GM23338 (cell line): ENCODE results near the gene DBF4B. TPM values are rescaled to one million over a fixed set of nuclear protein-coding genes. Genes with fewer than 3 reads are reported as not detected.

Source experiments
- ATAC-seq: fragments of 200-7000 bp; cut with Tn5 transposase; 3 replicates; pipeline ENCODE4 v1.9.1; 2020
- DNase-seq: peaks from one replicate; pipeline ENCODE4 v3.0.0-alpha.2; 2015; ENCODE audit warnings: low spot score
- H2AFZ ChIP-seq: fragments of 200-600 bp; sonication (generic); 2 replicates; pipeline ENCODE4 v1.8.0; 2016; ENCODE audit warnings: antibody characterized with exemption, mild to moderate bottlenecking, moderate library complexity
- H3F3A ChIP-seq: fragments of 200-600 bp; sonication (generic); replicated peaks from 2 replicates; pipeline ENCODE4 v1.8.0; 2017; ENCODE audit warnings: antibody characterized with exemption, mixed run types, low read depth
- H3K27ac ChIP-seq: fragments of 200-600 bp; sonication (generic); 2 replicates; pipeline ENCODE4 v1.6.1; 2016; ENCODE audit warnings: low read depth
- H3K27me3 ChIP-seq: fragments of 200-600 bp; sonication (generic); 2 replicates; pipeline ENCODE4 v1.8.0; 2016; ENCODE audit warnings: mild to moderate bottlenecking, mixed run types, moderate library complexity; ENCODE audit not compliant: insufficient read depth
- H3K36me3 ChIP-seq: fragments of 200-600 bp; sonication (generic); 2 replicates; pipeline ENCODE4 v1.8.0; 2016; ENCODE audit warnings: mild to moderate bottlenecking; ENCODE audit not compliant: insufficient read depth
- H3K4me1 ChIP-seq: fragments of 200-600 bp; sonication (generic); 2 replicates; pipeline ENCODE4 v1.8.0; 2016; ENCODE audit warnings: mild to moderate bottlenecking, moderate library complexity; ENCODE audit not compliant: insufficient read depth
- H3K4me2 ChIP-seq: fragments of 200-600 bp; sonication (generic); 2 replicates; pipeline ENCODE4 v1.7.1; 2017; ENCODE audit warnings: mixed run types
- H3K4me3 ChIP-seq: fragments of 200-600 bp; sonication (generic); 2 replicates; pipeline ENCODE4 v1.6.1; 2016; ENCODE audit warnings: mixed run types
- H3K79me2 ChIP-seq: fragments of 200-600 bp; sonication (generic); replicated peaks from 2 replicates; pipeline ENCODE4 v1.8.0; 2017; ENCODE audit warnings: mild to moderate bottlenecking; ENCODE audit not compliant: insufficient read depth
- H3K9me2 ChIP-seq: fragments of 200-600 bp; sonication (generic); 2 replicates; pipeline ENCODE4 v1.8.0; 2017; ENCODE audit not compliant: insufficient read depth
- H4K20me1 ChIP-seq: fragments of 200-600 bp; sonication (generic); replicated peaks from 2 replicates; pipeline ENCODE4 v1.8.0; 2017; ENCODE audit warnings: mild to moderate bottlenecking; ENCODE audit not compliant: insufficient read depth
- H3K27ac Mint-ChIP-seq: 2 replicates; pipeline ENCODE4 v1.8.0; 2020; ENCODE audit warnings: inconsistent platforms, mild to moderate bottlenecking, moderate library complexity, mixed read lengths
- H3K27me3 Mint-ChIP-seq: 3 replicates; pipeline ENCODE4 v1.8.0; 2022; ENCODE audit warnings: low read depth, mild to moderate bottlenecking, moderate library complexity, mixed read lengths, inconsistent platforms; ENCODE audit not compliant: insufficient read depth, poor library complexity
- H3K36me3 Mint-ChIP-seq: 3 replicates; pipeline ENCODE4 v1.8.0; 2021; ENCODE audit warnings: low read depth, mild to moderate bottlenecking, inconsistent platforms, moderate library complexity, mixed read lengths
- H3K4me1 Mint-ChIP-seq: 3 replicates; pipeline ENCODE4 v1.8.0; 2020; ENCODE audit warnings: mild to moderate bottlenecking, inconsistent platforms, mixed read lengths
- H3K4me3 Mint-ChIP-seq: 3 replicates; pipeline ENCODE4 v1.8.0; 2021; ENCODE audit warnings: moderate library complexity, mild to moderate bottlenecking, inconsistent platforms, mixed read lengths
- H3K9me3 Mint-ChIP-seq: 3 replicates; pipeline ENCODE4 v1.8.0; 2020; ENCODE audit warnings: moderate library complexity, mild to moderate bottlenecking, inconsistent platforms, mixed read lengths
- CREB1 ChIP-seq: fragments of 250-450 bp; sonication (Bioruptor Pico); IDR thresholded peaks from 2 replicates; pipeline ENCODE4 v1.5.0; 2020; ENCODE audit warnings: low read depth, mild to moderate bottlenecking, moderate library complexity
- CTCF ChIP-seq, 2 experiments: fragments of 200-600 bp in 1 of 2; sonication (generic) in 1 of 2; conservative IDR thresholded peaks; 2 replicates each; pipeline versions ENCODE4 v1.5.1 to v1.6.1; 2016 to 2017; ENCODE audit warnings: antibody characterized with exemption in 2 of 2, low read depth in 2 of 2, mild to moderate bottlenecking in 2 of 2, moderate library complexity in 1 of 2
- ETS1 ChIP-seq: IDR thresholded peaks from 2 replicates; pipeline ENCODE4 v1.6.1; 2016; ENCODE audit warnings: antibody characterized with exemption
- EZH2 ChIP-seq: fragments of 200-600 bp; sonication (generic); IDR thresholded peaks from one replicate; pipeline ENCODE4 v1.8.0; 2017; ENCODE audit warnings: antibody characterized with exemption, mild to moderate bottlenecking, low read depth; ENCODE audit not compliant: unreplicated experiment
- EZH2phosphoT487 ChIP-seq: fragments of 200-600 bp; sonication (generic); IDR thresholded peaks from one replicate; pipeline ENCODE4 v1.8.1; 2018; ENCODE audit warnings: antibody characterized with exemption; ENCODE audit not compliant: unreplicated experiment
- JUNB ChIP-seq: IDR thresholded peaks from one replicate; pipeline ENCODE4 v1.6.1; 2016; ENCODE audit warnings: antibody characterized with exemption; ENCODE audit not compliant: unreplicated experiment
- NANOG ChIP-seq: IDR thresholded peaks from 2 replicates; pipeline ENCODE4 v1.6.1; 2016; ENCODE audit warnings: antibody characterized with exemption, borderline replicate concordance
- POLR2AphosphoS5 ChIP-seq: IDR thresholded peaks from 2 replicates; pipeline ENCODE4 v1.6.1; 2016; ENCODE audit warnings: antibody characterized with exemption, low read depth
- STAT1 ChIP-seq: IDR thresholded peaks from one replicate; pipeline ENCODE4 v1.6.1; 2016; ENCODE audit warnings: antibody characterized with exemption; ENCODE audit not compliant: unreplicated experiment
- ZNF114 ChIP-seq: fragments of 250-450 bp; sonication (Bioruptor Pico); IDR thresholded peaks from 2 replicates; pipeline ENCODE4 v1.5.0; 2020; ENCODE audit warnings: mild to moderate bottlenecking, moderate library complexity
- ZNF331 ChIP-seq: fragments of 250-450 bp; sonication (Bioruptor Pico); IDR thresholded peaks from 2 replicates; pipeline ENCODE4 v1.5.0; 2020; ENCODE audit warnings: low read depth, mild to moderate bottlenecking, moderate library complexity
- polyA plus RNA-seq: library from polyadenylated mRNA; unstranded; fragments of >200 nt; fragmentation: Nextera tagmentation; extraction: Ambion mirVana; gene quantifications from 2 replicates; pipeline ENCODE4 v1.2.1, GENCODE V29; 2016
- total RNA-seq: library from RNA; depleted of rRNA; stranded (reverse); fragments of >200 nt; shearing (Covaris generic); gene quantifications from 2 replicates; pipeline ENCODE4 v1.2.3, GENCODE V29; 2014
- TF ChIP-seq, protein P1 (sequence below): fragments of 250-450 bp; sonication (Bioruptor Pico); IDR thresholded peaks from 2 replicates; pipeline ENCODE4 v1.5.0; 2020; ENCODE audit warnings: mild to moderate bottlenecking, moderate library complexity
- TF ChIP-seq, protein P2 (sequence below): IDR thresholded peaks from one replicate; pipeline ENCODE4 v1.6.1; 2018; ENCODE audit warnings: antibody characterized with exemption; ENCODE audit not compliant: unreplicated experiment

The DBF4B gene
- total and polyA plus RNA-seq, 2 experiments from 2014 or later: 9.9 to 16.4 TPM

DNA sequence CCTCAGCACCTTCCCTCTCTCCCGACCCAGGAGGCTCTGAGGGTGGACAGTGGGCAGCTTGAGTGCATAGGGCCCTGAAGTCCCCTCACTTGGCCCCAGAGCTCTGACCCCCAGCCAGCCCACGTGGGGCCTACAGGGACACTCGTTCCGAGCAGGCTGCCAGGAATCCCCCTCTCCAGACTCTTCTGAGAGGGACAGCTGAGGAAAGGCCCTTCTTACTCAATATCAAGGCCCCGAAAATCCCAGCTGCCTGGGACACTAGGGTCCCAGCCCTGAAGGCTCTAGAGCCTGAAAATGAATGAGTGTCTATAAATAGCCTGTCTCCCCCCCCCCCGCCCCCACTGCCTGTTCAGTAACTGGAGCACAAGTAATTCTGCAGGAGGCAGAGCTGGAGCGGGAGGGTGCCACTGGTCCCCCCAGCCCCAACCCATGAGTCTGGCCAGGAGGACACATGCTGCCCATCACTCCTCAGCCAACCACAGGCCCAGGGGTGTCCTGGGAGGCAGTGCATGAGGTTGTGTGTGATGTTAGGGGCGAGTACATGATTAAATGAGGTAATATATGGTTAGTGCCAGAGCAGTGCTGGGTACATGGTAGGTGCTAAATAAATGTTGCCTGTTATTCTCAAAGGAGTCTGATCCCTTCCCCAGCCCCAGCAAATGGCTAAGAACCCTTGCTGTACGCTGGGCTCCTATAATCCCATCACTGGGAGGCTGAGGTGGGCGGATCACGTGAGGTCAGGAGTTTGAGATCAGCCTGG, 61.9 kb downstream of the DBF4B start:
- 0 out of 2 replicates have a peak, but pooled peaks cover 5% of the 10 kb centered on the region for H4K20me1 ChIP-seq
- no peak overlapping the region for H3K27ac Mint-ChIP-seq
- TF ChIP-seq POLR2AphosphoS5 (no peak), STAT1 (no peak), ZNF331 (CRISPR knock-in tag) (no peak), ETS1 (no peak), ZNF114 (CRISPR knock-in tag) (no peak), JUNB (no peak), EZH2phosphoT487 (no peak), CREB1 (CRISPR knock-in tag) (no peak), CTCF (conservative IDR thresholded peaks at IDR 0.05; ENCODE audit: low read depth in 2 of 2) (no peak), EZH2 (no peak), NANOG (no peak)
- TF ChIP-seq, protein P1, sequence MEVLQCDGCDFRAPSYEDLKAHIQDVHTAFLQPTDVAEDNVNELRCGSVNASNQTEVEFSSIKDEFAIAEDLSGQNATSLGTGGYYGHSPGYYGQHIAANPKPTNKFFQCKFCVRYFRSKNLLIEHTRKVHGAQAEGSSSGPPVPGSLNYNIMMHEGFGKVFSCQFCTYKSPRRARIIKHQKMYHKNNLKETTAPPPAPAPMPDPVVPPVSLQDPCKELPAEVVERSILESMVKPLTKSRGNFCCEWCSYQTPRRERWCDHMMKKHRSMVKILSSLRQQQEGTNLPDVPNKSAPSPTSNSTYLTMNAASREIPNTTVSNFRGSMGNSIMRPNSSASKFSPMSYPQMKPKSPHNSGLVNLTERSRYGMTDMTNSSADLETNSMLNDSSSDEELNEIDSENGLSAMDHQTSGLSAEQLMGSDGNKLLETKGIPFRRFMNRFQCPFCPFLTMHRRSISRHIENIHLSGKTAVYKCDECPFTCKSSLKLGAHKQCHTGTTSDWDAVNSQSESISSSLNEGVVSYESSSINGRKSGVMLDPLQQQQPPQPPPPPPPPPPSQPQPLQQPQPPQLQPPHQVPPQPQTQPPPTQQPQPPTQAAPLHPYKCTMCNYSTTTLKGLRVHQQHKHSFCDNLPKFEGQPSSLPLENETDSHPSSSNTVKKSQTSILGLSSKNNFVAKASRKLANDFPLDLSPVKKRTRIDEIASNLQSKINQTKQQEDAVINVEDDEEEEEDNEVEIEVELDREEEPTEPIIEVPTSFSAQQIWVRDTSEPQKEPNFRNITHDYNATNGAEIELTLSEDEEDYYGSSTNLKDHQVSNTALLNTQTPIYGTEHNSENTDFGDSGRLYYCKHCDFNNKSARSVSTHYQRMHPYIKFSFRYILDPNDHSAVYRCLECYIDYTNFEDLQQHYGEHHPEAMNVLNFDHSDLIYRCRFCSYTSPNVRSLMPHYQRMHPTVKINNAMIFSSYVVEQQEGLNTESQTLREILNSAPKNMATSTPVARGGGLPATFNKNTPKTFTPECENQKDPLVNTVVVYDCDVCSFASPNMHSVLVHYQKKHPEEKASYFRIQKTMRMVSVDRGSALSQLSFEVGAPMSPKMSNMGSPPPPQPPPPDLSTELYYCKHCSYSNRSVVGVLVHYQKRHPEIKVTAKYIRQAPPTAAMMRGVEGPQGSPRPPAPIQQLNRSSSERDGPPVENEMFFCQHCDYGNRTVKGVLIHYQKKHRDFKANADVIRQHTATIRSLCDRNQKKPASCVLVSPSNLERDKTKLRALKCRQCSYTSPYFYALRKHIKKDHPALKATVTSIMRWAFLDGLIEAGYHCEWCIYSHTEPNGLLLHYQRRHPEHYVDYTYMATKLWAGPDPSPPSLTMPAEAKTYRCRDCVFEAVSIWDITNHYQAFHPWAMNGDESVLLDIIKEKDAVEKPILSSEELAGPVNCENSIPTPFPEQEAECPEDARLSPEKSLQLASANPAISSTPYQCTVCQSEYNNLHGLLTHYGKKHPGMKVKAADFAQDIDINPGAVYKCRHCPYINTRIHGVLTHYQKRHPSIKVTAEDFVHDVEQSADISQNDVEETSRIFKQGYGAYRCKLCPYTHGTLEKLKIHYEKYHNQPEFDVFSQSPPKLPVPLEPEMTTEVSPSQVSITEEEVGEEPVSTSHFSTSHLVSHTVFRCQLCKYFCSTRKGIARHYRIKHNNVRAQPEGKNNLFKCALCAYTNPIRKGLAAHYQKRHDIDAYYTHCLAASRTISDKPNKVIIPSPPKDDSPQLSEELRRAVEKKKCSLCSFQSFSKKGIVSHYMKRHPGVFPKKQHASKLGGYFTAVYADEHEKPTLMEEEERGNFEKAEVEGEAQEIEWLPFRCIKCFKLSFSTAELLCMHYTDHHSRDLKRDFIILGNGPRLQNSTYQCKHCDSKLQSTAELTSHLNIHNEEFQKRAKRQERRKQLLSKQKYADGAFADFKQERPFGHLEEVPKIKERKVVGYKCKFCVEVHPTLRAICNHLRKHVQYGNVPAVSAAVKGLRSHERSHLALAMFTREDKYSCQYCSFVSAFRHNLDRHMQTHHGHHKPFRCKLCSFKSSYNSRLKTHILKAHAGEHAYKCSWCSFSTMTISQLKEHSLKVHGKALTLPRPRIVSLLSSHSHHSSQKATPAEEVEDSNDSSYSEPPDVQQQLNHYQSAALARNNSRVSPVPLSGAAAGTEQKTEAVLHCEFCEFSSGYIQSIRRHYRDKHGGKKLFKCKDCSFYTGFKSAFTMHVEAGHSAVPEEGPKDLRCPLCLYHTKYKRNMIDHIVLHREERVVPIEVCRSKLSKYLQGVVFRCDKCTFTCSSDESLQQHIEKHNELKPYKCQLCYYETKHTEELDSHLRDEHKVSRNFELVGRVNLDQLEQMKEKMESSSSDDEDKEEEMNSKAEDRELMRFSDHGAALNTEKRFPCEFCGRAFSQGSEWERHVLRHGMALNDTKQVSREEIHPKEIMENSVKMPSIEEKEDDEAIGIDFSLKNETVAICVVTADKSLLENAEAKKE: no peak
- TF ChIP-seq, protein P2, sequence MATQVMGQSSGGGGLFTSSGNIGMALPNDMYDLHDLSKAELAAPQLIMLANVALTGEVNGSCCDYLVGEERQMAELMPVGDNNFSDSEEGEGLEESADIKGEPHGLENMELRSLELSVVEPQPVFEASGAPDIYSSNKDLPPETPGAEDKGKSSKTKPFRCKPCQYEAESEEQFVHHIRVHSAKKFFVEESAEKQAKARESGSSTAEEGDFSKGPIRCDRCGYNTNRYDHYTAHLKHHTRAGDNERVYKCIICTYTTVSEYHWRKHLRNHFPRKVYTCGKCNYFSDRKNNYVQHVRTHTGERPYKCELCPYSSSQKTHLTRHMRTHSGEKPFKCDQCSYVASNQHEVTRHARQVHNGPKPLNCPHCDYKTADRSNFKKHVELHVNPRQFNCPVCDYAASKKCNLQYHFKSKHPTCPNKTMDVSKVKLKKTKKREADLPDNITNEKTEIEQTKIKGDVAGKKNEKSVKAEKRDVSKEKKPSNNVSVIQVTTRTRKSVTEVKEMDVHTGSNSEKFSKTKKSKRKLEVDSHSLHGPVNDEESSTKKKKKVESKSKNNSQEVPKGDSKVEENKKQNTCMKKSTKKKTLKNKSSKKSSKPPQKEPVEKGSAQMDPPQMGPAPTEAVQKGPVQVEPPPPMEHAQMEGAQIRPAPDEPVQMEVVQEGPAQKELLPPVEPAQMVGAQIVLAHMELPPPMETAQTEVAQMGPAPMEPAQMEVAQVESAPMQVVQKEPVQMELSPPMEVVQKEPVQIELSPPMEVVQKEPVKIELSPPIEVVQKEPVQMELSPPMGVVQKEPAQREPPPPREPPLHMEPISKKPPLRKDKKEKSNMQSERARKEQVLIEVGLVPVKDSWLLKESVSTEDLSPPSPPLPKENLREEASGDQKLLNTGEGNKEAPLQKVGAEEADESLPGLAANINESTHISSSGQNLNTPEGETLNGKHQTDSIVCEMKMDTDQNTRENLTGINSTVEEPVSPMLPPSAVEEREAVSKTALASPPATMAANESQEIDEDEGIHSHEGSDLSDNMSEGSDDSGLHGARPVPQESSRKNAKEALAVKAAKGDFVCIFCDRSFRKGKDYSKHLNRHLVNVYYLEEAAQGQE: no peak
- H3K27me3 Mint-ChIP-seq: peaks cover 19% of the 10 kb centered on the region
- peaks cover 4% of the 10 kb centered on the region; the same call in 1 of the 2 replicates for H3K4me1 ChIP-seq
- no peaks in the 10 kb centered on the region for H3K36me3 ChIP-seq
- H3K4me2 ChIP-seq: no peak overlapping the region
- H3K36me3 Mint-ChIP-seq: no peaks in the 10 kb centered on the region
- no peaks in the 10 kb centered on the region for H3F3A ChIP-seq
- H3K9me3 Mint-ChIP-seq: no peaks in the 10 kb centered on the region
- no peak overlapping the region for H2AFZ ChIP-seq
- H3K27me3 ChIP-seq: no peaks in the 10 kb centered on the region
- no peaks in the 10 kb centered on the region for H3K79me2 ChIP-seq
- no peak overlapping the region for H3K4me3 ChIP-seq
- DNase-seq: no peak
- H3K4me1 Mint-ChIP-seq: peaks cover 17% of the 10 kb centered on the region
- H3K27ac ChIP-seq: no peak overlapping the region
- no peak for ATAC-seq
- H3K9me2 ChIP-seq: no peaks in the 10 kb centered on the region
- H3K4me3 Mint-ChIP-seq: no peak overlapping the region
